ENCODE data around the gene MARCHF3. TPM values are rescaled to one million over a fixed set of nuclear protein-coding genes. Genes with fewer than 3 reads are reported as not detected.

Gene MARCHF3
- total and polyA plus RNA-seq, 12 donors = 4.8 to 76.2 (median 45.9) TPM

GRCh38 chr5:126866851-126867636, 163.3 kb downstream of the MARCHF3 start:
- Histone ChIP-seq H3K36me3 (peaks cover 0 to 10% (median 0%) of the 10 kb centered on the region in 9 donors), H3K4me3 (no peak overlapping the region), H3K9me3 (no peaks in the 10 kb centered on the region), H3K4me1 (peaks cover 0 to 27% (median 5%) of the 10 kb centered on the region in 9 donors), H3K27ac (no peak overlapping the region), H3K27me3 (no peaks in the 10 kb centered on the region)
- no peak for TF ChIP-seq CTCF (IDR thresholded peaks at IDR 0.05)
- 59 to 67% methylated on average over 8 of the region's 8 CpGs for WGBS, 2 donors
- DNase-seq = peak in 1 of 2 donors; percentile 36
- intact Hi-C loops (cut with DNase I) = no loop called here
- ATAC-seq = peak in 6 of 8 donors; percentile 9 to 54 (median 29)

- no peak overlapping the region for H3K27ac ChIP-seq
- ATAC-seq (no peak), DNase-seq (no peak)
- TF ChIP-seq CTCF (IDR thresholded peaks at IDR 0.05) = no peak
- WGBS, 2 donors = 67 to 69% methylated on average over 3 of the region's 3 CpGs
- peaks cover 0 to 5% (median 0%) of the 10 kb centered on the region in 9 donors for H3K36me3 ChIP-seq
- no peaks in the 10 kb centered on the region for H3K27me3 ChIP-seq
- H3K4me3 ChIP-seq = no peak overlapping the region
- no peaks in the 10 kb centered on the region for H3K9me3 ChIP-seq
- H3K4me1 ChIP-seq = peaks cover 0 to 27% (median 5%) of the 10 kb centered on the region in 9 donors
- intact Hi-C loops (cut with DNase I) = no loop called here
Observed at GRCh38 chr5:126865299-126865698, 165.1 kb downstream of the MARCHF3 start.

GRCh38 chr5:126864042-126864688, 166.2 kb downstream of the MARCHF3 start:
- 95 to 96% methylated on average over 22 of the region's 22 CpGs for WGBS, 2 donors
- no peak overlapping the region for H3K27ac ChIP-seq
- H3K27me3 ChIP-seq = no peaks in the 10 kb centered on the region
- H3K36me3 ChIP-seq = no peaks in the 10 kb centered on the region
- no peak for TF ChIP-seq CTCF (IDR thresholded peaks at IDR 0.05)
- intact Hi-C loops (cut with DNase I) = no loop called here
- no peaks in the 10 kb centered on the region for H3K9me3 ChIP-seq
- no peak overlapping the region for H3K4me3 ChIP-seq
- DNase-seq (no peak), ATAC-seq (no peak)
- peaks cover 0 to 21% (median 5%) of the 10 kb centered on the region in 9 donors for H3K4me1 ChIP-seq

GRCh38 chr5:126863402-126863801, 167.0 kb downstream of the MARCHF3 start:
- WGBS, 2 donors = 96 to 98% methylated on average over 4 of the region's 4 CpGs
- ATAC-seq (no peak), DNase-seq (no peak)
- H3K4me1 ChIP-seq = peaks cover 0 to 13% (median 0%) of the 10 kb centered on the region in 9 donors
- H3K27me3 ChIP-seq = no peaks in the 10 kb centered on the region
- H3K9me3 ChIP-seq = no peaks in the 10 kb centered on the region
- intact Hi-C loops (cut with DNase I) = no loop called here
- no peaks in the 10 kb centered on the region for H3K36me3 ChIP-seq
- H3K4me3 ChIP-seq = no peak overlapping the region
- no peak for TF ChIP-seq CTCF (IDR thresholded peaks at IDR 0.05)
- H3K27ac ChIP-seq = no peak overlapping the region
